ENCODE results near the gene KLHL11. TPM values are rescaled to one million over a fixed set of nuclear protein-coding genes. Genes with fewer than 3 reads are reported as not detected.

The KLHL11 gene
- polyA plus RNA-seq, 1 of the 3 experiments (the other 2 are of a cell fraction): 2.6 TPM

DNA sequence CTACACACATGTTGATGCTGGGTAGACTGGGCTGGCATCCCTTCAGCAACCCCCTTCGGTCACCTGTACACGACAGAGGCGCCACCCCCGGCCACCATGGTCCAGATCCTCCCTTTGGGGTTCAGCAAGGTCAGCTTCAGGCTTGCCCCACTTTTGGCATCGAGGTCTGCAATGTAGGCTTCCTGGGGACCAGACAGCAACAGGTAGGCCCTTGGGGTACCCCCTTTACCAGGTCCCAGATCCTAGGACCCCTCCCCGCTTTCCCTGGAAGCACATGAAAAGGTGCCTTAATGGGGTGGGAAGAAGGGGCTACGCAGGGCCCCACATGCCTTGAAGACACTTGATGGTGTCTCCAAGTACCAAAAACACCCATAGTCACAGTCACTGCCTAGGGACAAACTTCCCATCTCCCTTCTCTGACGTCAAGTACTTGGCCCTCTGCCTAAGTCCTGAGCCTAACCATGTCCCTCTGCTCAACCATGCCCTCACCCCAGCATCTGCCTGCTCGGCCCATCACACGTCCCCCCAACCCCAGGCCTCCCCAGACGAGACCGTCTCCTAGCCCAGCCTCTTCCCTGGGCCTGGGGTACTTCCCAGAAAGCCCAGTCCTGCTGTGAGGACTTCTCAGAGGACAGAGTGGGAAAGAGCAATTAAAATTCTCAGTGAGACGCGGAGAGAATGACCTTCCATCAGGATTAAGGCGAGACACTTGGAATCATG is 41.4 kb upstream of the KLHL11 start (continued):
- TF ChIP-seq, protein P1, sequence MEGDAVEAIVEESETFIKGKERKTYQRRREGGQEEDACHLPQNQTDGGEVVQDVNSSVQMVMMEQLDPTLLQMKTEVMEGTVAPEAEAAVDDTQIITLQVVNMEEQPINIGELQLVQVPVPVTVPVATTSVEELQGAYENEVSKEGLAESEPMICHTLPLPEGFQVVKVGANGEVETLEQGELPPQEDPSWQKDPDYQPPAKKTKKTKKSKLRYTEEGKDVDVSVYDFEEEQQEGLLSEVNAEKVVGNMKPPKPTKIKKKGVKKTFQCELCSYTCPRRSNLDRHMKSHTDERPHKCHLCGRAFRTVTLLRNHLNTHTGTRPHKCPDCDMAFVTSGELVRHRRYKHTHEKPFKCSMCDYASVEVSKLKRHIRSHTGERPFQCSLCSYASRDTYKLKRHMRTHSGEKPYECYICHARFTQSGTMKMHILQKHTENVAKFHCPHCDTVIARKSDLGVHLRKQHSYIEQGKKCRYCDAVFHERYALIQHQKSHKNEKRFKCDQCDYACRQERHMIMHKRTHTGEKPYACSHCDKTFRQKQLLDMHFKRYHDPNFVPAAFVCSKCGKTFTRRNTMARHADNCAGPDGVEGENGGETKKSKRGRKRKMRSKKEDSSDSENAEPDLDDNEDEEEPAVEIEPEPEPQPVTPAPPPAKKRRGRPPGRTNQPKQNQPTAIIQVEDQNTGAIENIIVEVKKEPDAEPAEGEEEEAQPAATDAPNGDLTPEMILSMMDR (IDR thresholded peaks at IDR 0.05): no peak
- TF ChIP-seq EZH2phosphoT487 (IDR thresholded peaks at IDR 0.05; ENCODE audit: borderline replicate concordance, low read depth) (no peak), JUND (IDR thresholded peaks at IDR 0.05) (no peak), GABPA (IDR thresholded peaks at IDR 0.05; ENCODE audit: low read depth) (no peak), SIN3A (IDR thresholded peaks at IDR 0.05; ENCODE audit: borderline replicate concordance, low read depth, low read length) (no peak), YY1 (IDR thresholded peaks at IDR 0.05; ENCODE audit: low read depth) (no peak), NRF1 (IDR thresholded peaks at IDR 0.05; ENCODE audit: low read depth, low read length) (no peak), NFIC (IDR thresholded peaks at IDR 0.05; ENCODE audit: borderline replicate concordance) (no peak), POLR2AphosphoS5 (IDR thresholded peaks at IDR 0.05; ENCODE audit: low read depth, low read length) (no peak)
- TF ChIP-seq, protein P2, sequence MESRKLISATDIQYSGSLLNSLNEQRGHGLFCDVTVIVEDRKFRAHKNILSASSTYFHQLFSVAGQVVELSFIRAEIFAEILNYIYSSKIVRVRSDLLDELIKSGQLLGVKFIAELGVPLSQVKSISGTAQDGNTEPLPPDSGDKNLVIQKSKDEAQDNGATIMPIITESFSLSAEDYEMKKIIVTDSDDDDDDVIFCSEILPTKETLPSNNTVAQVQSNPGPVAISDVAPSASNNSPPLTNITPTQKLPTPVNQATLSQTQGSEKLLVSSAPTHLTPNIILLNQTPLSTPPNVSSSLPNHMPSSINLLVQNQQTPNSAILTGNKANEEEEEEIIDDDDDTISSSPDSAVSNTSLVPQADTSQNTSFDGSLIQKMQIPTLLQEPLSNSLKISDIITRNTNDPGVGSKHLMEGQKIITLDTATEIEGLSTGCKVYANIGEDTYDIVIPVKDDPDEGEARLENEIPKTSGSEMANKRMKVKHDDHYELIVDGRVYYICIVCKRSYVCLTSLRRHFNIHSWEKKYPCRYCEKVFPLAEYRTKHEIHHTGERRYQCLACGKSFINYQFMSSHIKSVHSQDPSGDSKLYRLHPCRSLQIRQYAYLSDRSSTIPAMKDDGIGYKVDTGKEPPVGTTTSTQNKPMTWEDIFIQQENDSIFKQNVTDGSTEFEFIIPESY (IDR thresholded peaks at IDR 0.05; ENCODE audit: borderline replicate concordance, low read depth): no peak

DNA sequence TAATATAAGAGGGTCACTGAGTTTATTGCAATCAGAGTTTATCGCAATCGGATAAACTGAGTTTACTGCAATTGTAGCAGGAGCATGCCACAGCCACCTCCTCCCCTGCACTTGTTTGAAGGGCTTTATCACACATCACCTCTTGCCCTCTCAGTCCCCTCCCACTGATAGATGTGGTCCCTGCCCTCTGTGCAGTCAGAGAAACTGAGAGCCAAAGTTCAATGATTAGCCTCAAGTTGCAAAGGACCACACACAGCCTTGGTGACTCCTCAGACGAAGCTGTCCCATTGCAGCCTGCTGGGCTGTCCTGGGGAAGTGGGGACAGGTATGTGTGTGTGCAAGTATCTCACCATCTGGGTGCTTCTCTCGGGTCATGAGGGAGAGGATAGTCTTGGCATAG is 39.9 kb upstream of the KLHL11 start:
- Histone ChIP-seq H3K27me3 (ENCODE audit: insufficient read depth) (no peaks in the 10 kb centered on the region), H3F3A (replicated peaks; ENCODE audit: insufficient read depth) (peaks cover 30% of the 10 kb centered on the region), H4K20me1 (ENCODE audit: insufficient read depth) (peaks cover 14% of the 10 kb centered on the region; the same call in 1 of the 2 replicates), H3K9me3 (no peaks in the 10 kb centered on the region), H3K4me1 (ENCODE audit: control insufficient read depth in 1 of 2, insufficient read depth in 2 of 2, low read depth in 1 of 2, low read length in 1 of 2) (peaks cover 27 to 46% of the 10 kb centered on the region in 2 experiments), H3K9me2 (no peaks in the 10 kb centered on the region), H3K4me2 (no peak overlapping the region), H3K9ac (no peak overlapping the region), H3K27ac (ENCODE audit: low read depth in 2 of 2, low read length in 1 of 2) (no peak overlapping the region; a peak in 1 of 4 replicates), H2AFZ (ENCODE audit: low read depth) (no peak overlapping the region), H3K79me2 (ENCODE audit: insufficient read depth) (peaks cover 51% of the 10 kb centered on the region), H3K4me3 (ENCODE audit: low read depth in 2 of 2, low read length in 1 of 2) (no peak overlapping the region), H3K36me3 (replicated peaks in 1 of 2; ENCODE audit: control insufficient read depth in 1 of 2, insufficient read depth in 2 of 2, low read length in 1 of 2) (peaks cover 60 to 74% of the 10 kb centered on the region in 2 experiments)
- no peak for DNase-seq
- no peak for TF ChIP-seq GATA2 (CRISPR knock-in tag; IDR thresholded peaks at IDR 0.05)
- TF ChIP-seq RAD21 (IDR thresholded peaks at IDR 0.05; ENCODE audit: low read length): no peak
- TF ChIP-seq TAF1 (IDR thresholded peaks at IDR 0.05; ENCODE audit: borderline replicate concordance, low read depth, low read length): no peak
- TF ChIP-seq RCOR1 (IDR thresholded peaks at IDR 0.05; ENCODE audit: low read length): no peak
- no peak for TF ChIP-seq EZH2phosphoT487 (IDR thresholded peaks at IDR 0.05; ENCODE audit: borderline replicate concordance, low read depth)
- no peak for TF ChIP-seq TEAD4 (IDR thresholded peaks at IDR 0.05; ENCODE audit: borderline replicate concordance, insufficient read depth)
- TF ChIP-seq MXI1 (IDR thresholded peaks at IDR 0.05; ENCODE audit: low read depth, low read length): no peak
- TF ChIP-seq FOXJ3 (CRISPR knock-in tag; IDR thresholded peaks at IDR 0.05): no peak
- WGBS (ENCODE audit: low lambda C conversion rate): 90% methylated on average over 3 of the region's 4 CpGs
- CTCF ChIA-PET: interaction anchor here (0.9 kb wide), 1 partner anchor 185 kb away, joined by 3 read pairs; no protein-coding TSS in a partner anchor
- POLR2A ChIA-PET: no interaction called here
